ENCODE measurements around the gene FUT9. TPM values are rescaled to one million over a fixed set of nuclear protein-coding genes. Genes with fewer than 3 reads are reported as not detected.

FUT9 gene
- total RNA-seq, 1 experiment from 2014 or later: 3.5 TPM

- TF ChIP-seq PRDM15 (CRISPR knock-in tag; IDR thresholded peaks at IDR 0.05): no peak
- TF ChIP-seq ZNF281 (CRISPR knock-in tag; IDR thresholded peaks at IDR 0.05): no peak
- TF ChIP-seq FOXP4 (CRISPR knock-in tag; IDR thresholded peaks at IDR 0.05): no peak
- no peak for TF ChIP-seq IRF1 (CRISPR knock-in tag; IDR thresholded peaks at IDR 0.05)
- TF ChIP-seq MAX (CRISPR knock-in tag; IDR thresholded peaks at IDR 0.05): no peak
- TF ChIP-seq ZNF396 (CRISPR knock-in tag; IDR thresholded peaks at IDR 0.05; ENCODE audit: borderline replicate concordance): no peak
- TF ChIP-seq ZNF671 (CRISPR knock-in tag; IDR thresholded peaks at IDR 0.05): no peak
These were observed 170.9 kb downstream of the FUT9 start (continued) for GRCh38 chr6:96186516-96187195.

- Mint-ChIP-seq H3K4me3 (no peak overlapping the region), H3K27me3 (ENCODE audit: low read depth) (no peaks in the 10 kb centered on the region), H3K36me3 (peaks cover 30% of the 10 kb centered on the region), H3K27ac (peak overlapping the region; percentile 10), H3K4me1 (peaks cover 29% of the 10 kb centered on the region), H3K9me3 (peaks cover 24% of the 10 kb centered on the region)
- DNase-seq (ENCODE audit: low spot score) (no peak), ATAC-seq (peak; percentile 73)
- ChIA-PET POLR2A (no interaction called here), CTCF (interaction anchor here (0.6 kb wide), 1 partner anchor 32 kb away, joined by 3 read pairs; no protein-coding TSS in a partner anchor)
- TF ChIP-seq AFF4 (CRISPR knock-in tag; IDR thresholded peaks at IDR 0.05; ENCODE audit: borderline replicate concordance): no peak
- TF ChIP-seq ZNF416 (CRISPR knock-in tag; IDR thresholded peaks at IDR 0.05): no peak
- TF ChIP-seq NR2C2 (CRISPR knock-in tag; IDR thresholded peaks at IDR 0.05): no peak
- no peak for TF ChIP-seq ZNF512 (CRISPR knock-in tag; IDR thresholded peaks at IDR 0.05; ENCODE audit: borderline replicate concordance)
- TF ChIP-seq ZNF263 (CRISPR knock-in tag; IDR thresholded peaks at IDR 0.05; ENCODE audit: low read depth): no peak
- TF ChIP-seq ZNF423 (CRISPR knock-in tag; IDR thresholded peaks at IDR 0.05): no peak
- no peak for TF ChIP-seq SOX15 (CRISPR knock-in tag; IDR thresholded peaks at IDR 0.05)
- no peak for TF ChIP-seq PRDM15 (CRISPR knock-in tag; IDR thresholded peaks at IDR 0.05)
- no peak for TF ChIP-seq NR1H2 (CRISPR knock-in tag; IDR thresholded peaks at IDR 0.05)
- no peak for TF ChIP-seq ELF4 (CRISPR knock-in tag; IDR thresholded peaks at IDR 0.05; ENCODE audit: low read depth)
These were observed 178.9 kb downstream of the FUT9 start for GRCh38 chr6:96194675-96195074.
